GM18505 (cell line): ENCODE data around the gene WFDC10A.
"Not testable (repeated sequence)": the region's sequence is repeated elsewhere in the genome, so short reads cannot be mapped to it uniquely, and the experiment has no call there.

Experiments
- ATAC-seq: cut with Tn5 transposase; IDR thresholded peaks from one replicate; pipeline ENCODE4 v1.9.1; 2021; ENCODE audit not compliant: unreplicated experiment
- POLR2A ChIP-seq: IDR thresholded peaks from 4 replicates; pipeline ENCODE4 v1.6.1; 2011; ENCODE audit warnings: borderline replicate concordance; ENCODE audit not compliant: insufficient read depth, insufficient read length; ENCODE audit errors: extremely low read depth

The WFDC10A gene

GRCh38 chr20:45626540-45626939, 3.0 kb upstream of the WFDC10A start:
- ATAC-seq = no peak
- TF ChIP-seq POLR2A = no peak

- no peak for ATAC-seq
- TF ChIP-seq POLR2A = no peak
Observed at GRCh38 chr20:45630371-45630770, 832 bp downstream of the WFDC10A start.

GRCh38 chr20:45631184-45631583, 1.6 kb downstream of the WFDC10A start, which contains the start of gene WFDC9:
TSS of gene WFDC9 (minus strand) at chr20:45631284. CDS start at chr20:45610181, 21,103 bp downstream.
- TF ChIP-seq POLR2A = no peak
- no peak for ATAC-seq

- TF ChIP-seq POLR2A = no peak
- ATAC-seq = no peak
Observed at GRCh38 chr20:45636513-45636912, 7.0 kb downstream of the WFDC10A start.

- TF ChIP-seq POLR2A = no peak
- ATAC-seq = no peak
Observed at GRCh38 chr20:45639687-45640086, 10.1 kb downstream of the WFDC10A start.

GRCh38 chr20:45641076-45641475, 11.5 kb downstream of the WFDC10A start:
- ATAC-seq = not testable (repeated sequence)

- ATAC-seq = not testable (repeated sequence)
Observed at GRCh38 chr20:45645869-45646268, 16.3 kb downstream of the WFDC10A start.

- no peak for ATAC-seq
- no peak for TF ChIP-seq POLR2A
Observed at GRCh38 chr20:45646875-45647274, 17.3 kb downstream of the WFDC10A start.

GRCh38 chr20:45647441-45648050, 18.0 kb downstream of the WFDC10A start:
- no peak for TF ChIP-seq POLR2A
- ATAC-seq = no peak

GRCh38 chr20:45649312-45649863, 19.8 kb downstream of the WFDC10A start:
- TF ChIP-seq POLR2A = no peak
- no peak for ATAC-seq

- not testable (repeated sequence) for ATAC-seq
Observed at GRCh38 chr20:45651726-45652125, 22.2 kb downstream of the WFDC10A start.

- not testable (repeated sequence) for ATAC-seq
Observed at GRCh38 chr20:45657038-45657437, 27.5 kb downstream of the WFDC10A start.

- ATAC-seq = no peak
Observed at GRCh38 chr20:45670139-45670538, 40.6 kb downstream of the WFDC10A start, which contains the start of gene WFDC11. TSS of gene WFDC11 (minus strand) at chr20:45670239. CDS start at chr20:45650600, 19,639 bp downstream.

GRCh38 chr20:45672765-45673164, 43.2 kb downstream of the WFDC10A start:
- no peak for TF ChIP-seq POLR2A
- ATAC-seq = no peak

More at GRCh38 chr20:45670139-45670538, 40.6 kb downstream of the WFDC10A start, which contains the start of gene WFDC11:
- TF ChIP-seq POLR2A = no peak

- ATAC-seq = no peak
- TF ChIP-seq POLR2A = no peak
Observed at GRCh38 chr20:45679650-45680049, 50.1 kb downstream of the WFDC10A start.
